Lower leg skin (tissue), 4 donors: ENCODE results near the gene LRBA. TPM values are rescaled to one million over a fixed set of nuclear protein-coding genes. Genes with fewer than 3 reads are reported as not detected.

Source experiments
- DNase-seq, 2 donors: peaks; one replicate each; pipeline ENCODE4 v3.0.0-alpha.2; 2019; ENCODE audit warnings: low spot score in 2 of 2
- H3K4me3 ChIP-seq: fragments of 200-600 bp; sonication (generic); 2 replicates; pipeline ENCODE4 v1.5.1; 2017; ENCODE audit warnings: mild to moderate bottlenecking, low read depth; ENCODE audit not compliant: poor library complexity, severe bottlenecking
- POLR2A ChIP-seq, 2 donors: fragments of 450-650 bp; IDR thresholded peaks; one replicate each; pipeline ENCODE4 v1.6.1; 2016 to 2017; ENCODE audit warnings: antibody characterized with exemption in 2 of 2, mild to moderate bottlenecking in 1 of 2, moderate library complexity in 1 of 2
- WGBS, 2 donors: methylation state at CpG; one replicate each; pipeline ENCODE4 v1.1.5; 2018; 5-methylcytosine and 5-hydroxymethylcytosine counted together
- intact Hi-C: fragments of 100-400 bp; cut with DNase I; formaldehyde crosslinking; loops from one replicate; pipeline ENCODE4 v1.15.0; 2023; ENCODE audit warnings: low total_unique reads
- total RNA-seq, 4 donors: library from RNA; depleted of rRNA; stranded (reverse); fragments of >200 nt; gene quantifications; one replicate each; pipeline ENCODE4 v1.1.0, GENCODE V29; 2016
- TF ChIP-seq, protein P1 (sequence below), 3 donors: fragments of 450-650 bp; IDR thresholded peaks; one replicate each; pipeline ENCODE4 v1.5.1; 2016; ENCODE audit warnings: antibody characterized with exemption in 3 of 3, mild to moderate bottlenecking in 3 of 3, moderate library complexity in 2 of 3

Gene LRBA
- total RNA-seq, 4 donors from 2014 or later = 71.9 to 86.8 (median 75.0) TPM

DNA sequence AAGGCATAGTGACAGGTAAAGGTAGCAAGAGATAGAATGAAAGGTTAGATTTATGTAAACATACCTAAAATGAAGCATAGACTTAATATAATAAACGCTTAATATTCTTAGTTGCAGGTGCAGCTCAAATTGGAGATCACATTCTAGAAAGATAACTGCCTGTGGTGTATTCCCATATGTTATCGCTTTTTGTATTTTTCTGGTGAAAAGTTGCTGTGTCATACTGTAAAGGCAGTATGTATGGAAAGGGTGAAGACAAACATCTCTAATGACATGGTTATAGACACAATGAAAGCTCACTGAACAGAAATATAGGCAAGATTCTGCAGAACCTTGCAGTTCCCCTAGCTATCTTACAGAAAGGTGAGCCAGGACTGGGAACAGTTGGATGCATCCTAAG, 696.6 kb downstream of the LRBA start:
- no peak overlapping the region for H3K4me3 ChIP-seq
- WGBS, 2 donors = 50 to 70% methylated on average over 2 of the region's 2 CpGs
- no peak for DNase-seq
- TF ChIP-seq, protein P1, sequence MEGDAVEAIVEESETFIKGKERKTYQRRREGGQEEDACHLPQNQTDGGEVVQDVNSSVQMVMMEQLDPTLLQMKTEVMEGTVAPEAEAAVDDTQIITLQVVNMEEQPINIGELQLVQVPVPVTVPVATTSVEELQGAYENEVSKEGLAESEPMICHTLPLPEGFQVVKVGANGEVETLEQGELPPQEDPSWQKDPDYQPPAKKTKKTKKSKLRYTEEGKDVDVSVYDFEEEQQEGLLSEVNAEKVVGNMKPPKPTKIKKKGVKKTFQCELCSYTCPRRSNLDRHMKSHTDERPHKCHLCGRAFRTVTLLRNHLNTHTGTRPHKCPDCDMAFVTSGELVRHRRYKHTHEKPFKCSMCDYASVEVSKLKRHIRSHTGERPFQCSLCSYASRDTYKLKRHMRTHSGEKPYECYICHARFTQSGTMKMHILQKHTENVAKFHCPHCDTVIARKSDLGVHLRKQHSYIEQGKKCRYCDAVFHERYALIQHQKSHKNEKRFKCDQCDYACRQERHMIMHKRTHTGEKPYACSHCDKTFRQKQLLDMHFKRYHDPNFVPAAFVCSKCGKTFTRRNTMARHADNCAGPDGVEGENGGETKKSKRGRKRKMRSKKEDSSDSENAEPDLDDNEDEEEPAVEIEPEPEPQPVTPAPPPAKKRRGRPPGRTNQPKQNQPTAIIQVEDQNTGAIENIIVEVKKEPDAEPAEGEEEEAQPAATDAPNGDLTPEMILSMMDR (IDR thresholded peaks at IDR 0.05) = no peak
- no peak for TF ChIP-seq POLR2A (IDR thresholded peaks at IDR 0.05)
- intact Hi-C loops = no loop called here

DNA sequence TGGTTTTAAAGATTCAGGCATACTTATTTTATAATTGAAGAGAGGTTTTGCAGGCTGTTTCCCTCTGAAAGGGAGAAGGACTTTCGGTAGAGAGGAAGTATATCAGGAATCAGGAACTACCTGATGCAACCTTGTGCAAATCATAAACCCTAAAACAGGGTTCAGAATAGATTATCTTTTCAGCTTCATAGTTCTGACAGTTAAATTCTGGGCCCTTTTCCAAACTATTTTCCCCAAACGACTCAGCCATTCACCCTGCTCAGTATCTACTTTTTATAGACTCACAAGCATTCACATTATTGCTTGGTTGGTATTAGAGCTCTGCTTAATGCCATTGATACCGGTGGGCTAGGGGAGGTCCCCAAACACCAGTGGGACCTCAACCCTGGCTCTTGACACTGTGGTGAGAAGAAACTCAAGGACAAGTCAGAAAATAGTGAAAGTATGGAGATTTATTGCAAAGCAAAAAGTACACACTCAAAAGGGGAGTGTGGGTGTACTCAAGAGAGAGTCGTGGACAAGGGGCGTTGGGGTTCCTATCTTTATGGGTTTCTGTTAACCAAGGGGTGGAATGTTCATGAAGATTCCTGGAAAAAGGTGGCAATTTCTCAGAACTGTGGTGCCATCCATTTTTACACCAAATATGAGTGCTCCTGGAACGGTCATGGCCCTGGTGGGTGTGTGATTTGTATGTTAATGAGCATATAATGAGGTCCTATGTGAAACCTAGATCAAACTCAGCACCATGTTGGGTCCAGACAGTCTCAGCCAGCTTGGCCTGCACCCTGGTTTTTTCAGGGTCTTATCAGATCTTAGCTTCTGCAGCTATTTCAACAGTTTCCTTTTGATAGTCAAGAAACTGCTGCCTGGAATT, 698.5 kb downstream of the LRBA start:
- intact Hi-C loops = no loop called here
- whole genome bisulfite sequencing, 2 donors = 64 to 74% methylated on average over 6 of the region's 6 CpGs
- no peak for DNase-seq
- H3K4me3 ChIP-seq = no peak overlapping the region
- TF ChIP-seq POLR2A (IDR thresholded peaks at IDR 0.05) = no peak
- TF ChIP-seq, protein P1 (IDR thresholded peaks at IDR 0.05) = no peak

DNA sequence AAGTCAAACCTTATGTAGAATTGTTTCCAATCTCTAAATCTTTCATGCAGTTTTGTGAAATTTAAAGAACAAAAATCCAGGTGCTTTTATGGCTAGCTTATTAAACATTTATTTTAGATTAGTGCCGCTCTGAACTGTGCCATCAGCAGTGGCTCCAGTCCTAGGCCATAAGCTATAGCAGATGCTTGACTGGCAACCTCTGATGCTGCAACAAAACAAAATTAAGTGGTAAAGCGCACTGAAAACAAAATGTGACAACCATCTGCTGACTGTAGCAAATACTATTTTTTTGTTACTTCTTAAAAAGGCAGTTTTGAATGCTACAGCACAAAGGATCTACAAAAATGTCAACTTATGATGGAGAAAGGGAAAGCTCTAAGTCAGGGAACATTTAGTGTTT, 699.4 kb downstream of the LRBA start:
- DNase-seq = no peak
- 72 to 75% methylated on average over 2 of the region's 2 CpGs for WGBS, 2 donors
- no peak overlapping the region for H3K4me3 ChIP-seq
- TF ChIP-seq, protein P1 (IDR thresholded peaks at IDR 0.05) = no peak
- TF ChIP-seq POLR2A (IDR thresholded peaks at IDR 0.05) = no peak
- intact Hi-C loops = no loop called here

DNA sequence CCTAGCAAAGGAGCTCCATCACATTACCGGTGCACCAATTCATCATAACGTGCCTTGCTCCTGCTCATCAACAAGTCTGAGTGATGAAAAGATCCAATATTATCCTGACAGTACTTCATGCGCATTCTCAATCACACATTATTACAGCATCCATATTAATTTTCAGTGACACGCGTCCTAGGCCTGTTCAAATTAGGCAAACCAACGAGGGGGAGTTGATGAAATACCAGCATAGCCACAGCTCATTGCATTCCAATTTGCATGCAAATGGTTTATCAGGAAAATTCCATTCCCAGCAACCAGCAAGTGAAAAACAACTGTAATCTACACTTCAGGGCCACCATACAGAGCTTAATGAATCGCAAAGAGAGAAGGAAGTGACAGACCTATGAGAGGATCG, 699.9 kb downstream of the LRBA start:
- no peak for DNase-seq
- no peak for TF ChIP-seq POLR2A (IDR thresholded peaks at IDR 0.05)
- TF ChIP-seq, protein P1 (IDR thresholded peaks at IDR 0.05) = no peak
- H3K4me3 ChIP-seq = no peak overlapping the region
- intact Hi-C loops = no loop called here
- WGBS, 2 donors = 79 to 87% methylated on average over 8 of the region's 8 CpGs

DNA sequence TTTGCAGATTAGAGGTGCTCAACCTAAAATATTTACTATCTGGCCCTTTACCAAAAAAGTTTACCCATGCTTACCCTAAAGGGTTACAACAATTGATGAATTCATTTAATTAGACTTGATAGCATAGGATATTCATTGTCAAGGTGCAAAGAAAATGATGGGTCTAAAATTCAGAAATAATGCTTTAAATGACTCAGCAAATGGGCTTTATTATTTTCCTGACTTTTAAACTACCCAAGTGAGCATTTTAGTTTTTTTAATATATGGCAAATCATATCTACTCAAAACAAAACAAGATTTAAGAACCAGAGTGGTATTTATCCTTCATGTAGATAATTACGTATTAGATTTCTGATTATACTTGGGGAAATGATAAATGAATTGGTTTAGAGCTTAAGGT, 701.1 kb downstream of the LRBA start:
- intact Hi-C loops = no loop called here
- DNase-seq = no peak
- no peak overlapping the region for H3K4me3 ChIP-seq
- WGBS, 2 donors = 96 to 97% methylated on average over 1 of the region's 1 CpG
- no peak for TF ChIP-seq POLR2A (IDR thresholded peaks at IDR 0.05)
- TF ChIP-seq, protein P1 (IDR thresholded peaks at IDR 0.05) = no peak
